Measurements from ENCODE around the gene LRIT3.
A peak's percentile ranks its signal among the peaks of the same experiment; 100 is the strongest.

Gene LRIT3

DNA sequence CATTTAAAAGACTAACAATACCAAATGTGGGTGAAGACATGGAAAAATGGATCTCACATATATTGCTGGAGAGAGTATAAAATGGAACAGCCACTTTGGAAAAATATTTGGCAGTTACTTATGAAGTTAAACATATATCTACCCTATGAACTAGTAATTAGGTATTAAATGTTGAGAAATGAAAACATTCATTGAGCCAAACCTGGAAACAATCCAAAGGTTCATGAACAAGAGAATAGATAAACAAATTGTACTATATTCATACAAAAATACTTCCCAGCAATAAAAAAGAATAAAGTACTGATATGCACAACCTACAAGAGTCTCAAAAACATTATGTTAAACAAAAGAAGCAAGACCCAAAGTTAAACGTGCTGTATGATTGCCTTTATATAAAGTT is 60.8 kb downstream of the LRIT3 start:
- no peak for DNase-seq

GRCh38 chr4:109910256-109910655 is 62.3 kb downstream of the LRIT3 start:
- ChIA-PET CTCF (interaction anchor here (1.5 to 1.6 kb wide), 2 partner anchors 14 to 16 kb away, joined by 3 to 4 read pairs; no protein-coding TSS in a partner anchor), POLR2A (no interaction called here)
- WGBS (ENCODE audit: insufficient coverage): no CpG with 5 or more reads among the region's 2 CpGs

More for the DNA sequence above, 60.8 kb downstream of the LRIT3 start:
- WGBS (ENCODE audit: insufficient coverage): no CpG with 5 or more reads among the region's 1 CpG
- Histone ChIP-seq H3K36me3 (ENCODE audit: control insufficient read depth in 4 of 4, insufficient read depth in 4 of 4, low read length in 3 of 4) (no peaks in the 10 kb centered on the region), H3K4me1 (ENCODE audit: control extremely low read depth in 1 of 4, control insufficient read depth in 4 of 4, insufficient read depth in 4 of 4, low read length in 3 of 4) (peaks cover 6 to 13% (median 12%) of the 10 kb centered on the region in 4 experiments), H3K27me3 (replicated peaks in 2 of 5; ENCODE audit: control insufficient read depth in 4 of 5, insufficient read depth in 5 of 5, low read length in 4 of 5) (no peaks in the 10 kb centered on the region), H3K4me3 (ENCODE audit: control insufficient read depth in 1 of 7, extremely low read depth in 1 of 7, insufficient read depth in 4 of 7, low read depth in 2 of 7, low read length in 6 of 7) (no peak overlapping the region), H3K9me3 (ENCODE audit: control extremely low read depth in 1 of 5, control insufficient read depth in 4 of 5, insufficient read depth in 2 of 5, low read depth in 1 of 5, low read length in 4 of 5) (no peaks in the 10 kb centered on the region), H3K27ac (ENCODE audit: insufficient read depth in 1 of 2, low read depth in 1 of 2, low read length in 2 of 2, poor library complexity in 1 of 2, severe bottlenecking in 2 of 2) (no peak overlapping the region)
- CTCF ChIA-PET: no interaction called here
- POLR2A ChIA-PET: no interaction called here

GRCh38 chr4:109912706-109913595 is 65.0 kb downstream of the LRIT3 start, which contains the start of gene EGF:
EGF (plus strand) TSS chr4:109912883; CDS start chr4:109913336, 453 bp downstream.
- Histone ChIP-seq H3K4me1 (ENCODE audit: control extremely low read depth in 1 of 4, control insufficient read depth in 4 of 4, insufficient read depth in 4 of 4, low read length in 3 of 4) (peaks cover 7 to 17% (median 16%) of the 10 kb centered on the region in 4 experiments), H3K27ac (ENCODE audit: insufficient read depth in 1 of 2, low read depth in 1 of 2, low read length in 2 of 2, poor library complexity in 1 of 2, severe bottlenecking in 2 of 2) (peak within 1 kb of the TSS in 1 of 2 experiments; percentile 43), H3K9me3 (ENCODE audit: control extremely low read depth in 1 of 5, control insufficient read depth in 4 of 5, insufficient read depth in 2 of 5, low read depth in 1 of 5, low read length in 4 of 5) (no peaks in the 10 kb centered on the region), H3K36me3 (ENCODE audit: control insufficient read depth in 4 of 4, insufficient read depth in 4 of 4, low read length in 3 of 4) (no peaks in the 10 kb centered on the region), H3K4me3 (ENCODE audit: control insufficient read depth in 1 of 7, extremely low read depth in 1 of 7, insufficient read depth in 4 of 7, low read depth in 2 of 7, low read length in 6 of 7) (peak within 1 kb of the TSS in 6 of 7 experiments; percentile 8 to 69 (median 46)), H3K27me3 (replicated peaks in 2 of 5; ENCODE audit: control insufficient read depth in 4 of 5, insufficient read depth in 5 of 5, low read length in 4 of 5) (no peaks in the 10 kb centered on the region)
- DNase-seq: peak in 2 of 3 donors; percentile 47 to 59
- ChIA-PET CTCF (interaction anchor here (1.3 to 1.8 kb wide), 2 partner anchors 17 to 85 kb away, joined by 3 to 6 read pairs; no protein-coding TSS in a partner anchor), POLR2A (no interaction called here)
- 71% methylated on average over 8 of the region's 9 CpGs for WGBS (ENCODE audit: insufficient coverage)

More at GRCh38 chr4:109910256-109910655, 62.3 kb downstream of the LRIT3 start:
- no peaks in the 10 kb centered on the region for H3K36me3 ChIP-seq (ENCODE audit: control insufficient read depth in 4 of 4, insufficient read depth in 4 of 4, low read length in 3 of 4)
- no peak for DNase-seq
- no peak overlapping the region for H3K27ac ChIP-seq (ENCODE audit: insufficient read depth in 1 of 2, low read depth in 1 of 2, low read length in 2 of 2, poor library complexity in 1 of 2, severe bottlenecking in 2 of 2)
- no peak overlapping the region for H3K4me3 ChIP-seq (ENCODE audit: control insufficient read depth in 1 of 7, extremely low read depth in 1 of 7, insufficient read depth in 4 of 7, low read depth in 2 of 7, low read length in 6 of 7)
- no peaks in the 10 kb centered on the region for H3K9me3 ChIP-seq (ENCODE audit: control extremely low read depth in 1 of 5, control insufficient read depth in 4 of 5, insufficient read depth in 2 of 5, low read depth in 1 of 5, low read length in 4 of 5)
- no peaks in the 10 kb centered on the region for H3K27me3 ChIP-seq (replicated peaks in 2 of 5; ENCODE audit: control insufficient read depth in 4 of 5, insufficient read depth in 5 of 5, low read length in 4 of 5)
- peaks cover 7 to 17% (median 16%) of the 10 kb centered on the region in 4 experiments for H3K4me1 ChIP-seq (ENCODE audit: control extremely low read depth in 1 of 4, control insufficient read depth in 4 of 4, insufficient read depth in 4 of 4, low read length in 3 of 4)

- POLR2A ChIA-PET: no interaction called here
- H3K27me3 ChIP-seq (replicated peaks in 2 of 5; ENCODE audit: control insufficient read depth in 4 of 5, insufficient read depth in 5 of 5, low read length in 4 of 5): no peaks in the 10 kb centered on the region
- H3K36me3 ChIP-seq (ENCODE audit: control insufficient read depth in 4 of 4, insufficient read depth in 4 of 4, low read length in 3 of 4): no peaks in the 10 kb centered on the region
- CTCF ChIA-PET: interaction anchor here (1.3 to 1.8 kb wide), 2 partner anchors 16 to 85 kb away, joined by 3 to 6 read pairs; no protein-coding TSS in a partner anchor
- H3K4me3 ChIP-seq (ENCODE audit: control insufficient read depth in 1 of 7, extremely low read depth in 1 of 7, insufficient read depth in 4 of 7, low read depth in 2 of 7, low read length in 6 of 7): no peak overlapping the region
- H3K9me3 ChIP-seq (ENCODE audit: control extremely low read depth in 1 of 5, control insufficient read depth in 4 of 5, insufficient read depth in 2 of 5, low read depth in 1 of 5, low read length in 4 of 5): no peaks in the 10 kb centered on the region
- WGBS (ENCODE audit: insufficient coverage): no CpG with 5 or more reads among the region's 2 CpGs
- no peak overlapping the region for H3K27ac ChIP-seq (ENCODE audit: insufficient read depth in 1 of 2, low read depth in 1 of 2, low read length in 2 of 2, poor library complexity in 1 of 2, severe bottlenecking in 2 of 2)
- DNase-seq: peak in 2 of 3 donors; percentile 8 to 44
- H3K4me1 ChIP-seq (ENCODE audit: control extremely low read depth in 1 of 4, control insufficient read depth in 4 of 4, insufficient read depth in 4 of 4, low read length in 3 of 4): peaks cover 7 to 17% (median 16%) of the 10 kb centered on the region in 4 experiments
Observed at GRCh38 chr4:109913596-109914241, 65.8 kb downstream of the LRIT3 start.

DNA sequence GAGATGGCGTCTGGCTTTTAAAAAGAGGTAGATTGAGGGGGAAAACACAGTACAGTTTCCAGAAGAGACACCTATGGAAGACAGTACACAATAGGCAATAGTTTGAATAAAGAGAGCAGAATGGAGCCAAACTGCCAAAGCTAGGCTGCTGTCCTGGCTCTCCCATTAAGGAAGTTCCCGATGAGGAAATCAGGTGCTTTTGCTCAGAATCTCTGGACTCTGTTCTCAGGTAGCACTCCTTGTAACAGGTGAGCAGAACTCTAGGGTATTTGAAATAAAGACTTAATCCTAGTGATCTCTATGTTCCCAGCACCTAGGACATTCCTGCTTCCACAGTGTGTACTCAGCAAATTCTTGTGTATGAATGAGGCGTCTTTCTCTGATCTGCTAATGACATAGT is 66.4 kb downstream of the LRIT3 start:
- Histone ChIP-seq H3K9me3 (ENCODE audit: control extremely low read depth in 1 of 5, control insufficient read depth in 4 of 5, insufficient read depth in 2 of 5, low read depth in 1 of 5, low read length in 4 of 5) (no peaks in the 10 kb centered on the region), H3K4me1 (ENCODE audit: control extremely low read depth in 1 of 4, control insufficient read depth in 4 of 4, insufficient read depth in 4 of 4, low read length in 3 of 4) (peaks cover 7 to 17% (median 16%) of the 10 kb centered on the region in 4 experiments), H3K36me3 (ENCODE audit: control insufficient read depth in 4 of 4, insufficient read depth in 4 of 4, low read length in 3 of 4) (no peaks in the 10 kb centered on the region), H3K4me3 (ENCODE audit: control insufficient read depth in 1 of 7, extremely low read depth in 1 of 7, insufficient read depth in 4 of 7, low read depth in 2 of 7, low read length in 6 of 7) (no peak overlapping the region), H3K27ac (ENCODE audit: insufficient read depth in 1 of 2, low read depth in 1 of 2, low read length in 2 of 2, poor library complexity in 1 of 2, severe bottlenecking in 2 of 2) (no peak overlapping the region), H3K27me3 (replicated peaks in 2 of 5; ENCODE audit: control insufficient read depth in 4 of 5, insufficient read depth in 5 of 5, low read length in 4 of 5) (no peaks in the 10 kb centered on the region)
- POLR2A ChIA-PET: no interaction called here
- 89% methylated on average over 1 of the region's 3 CpGs for WGBS (ENCODE audit: insufficient coverage)
- DNase-seq: no peak
- CTCF ChIA-PET: interaction anchor here (1.3 to 1.8 kb wide), 2 partner anchors 16 to 84 kb away, joined by 3 to 6 read pairs; no protein-coding TSS in a partner anchor

DNA sequence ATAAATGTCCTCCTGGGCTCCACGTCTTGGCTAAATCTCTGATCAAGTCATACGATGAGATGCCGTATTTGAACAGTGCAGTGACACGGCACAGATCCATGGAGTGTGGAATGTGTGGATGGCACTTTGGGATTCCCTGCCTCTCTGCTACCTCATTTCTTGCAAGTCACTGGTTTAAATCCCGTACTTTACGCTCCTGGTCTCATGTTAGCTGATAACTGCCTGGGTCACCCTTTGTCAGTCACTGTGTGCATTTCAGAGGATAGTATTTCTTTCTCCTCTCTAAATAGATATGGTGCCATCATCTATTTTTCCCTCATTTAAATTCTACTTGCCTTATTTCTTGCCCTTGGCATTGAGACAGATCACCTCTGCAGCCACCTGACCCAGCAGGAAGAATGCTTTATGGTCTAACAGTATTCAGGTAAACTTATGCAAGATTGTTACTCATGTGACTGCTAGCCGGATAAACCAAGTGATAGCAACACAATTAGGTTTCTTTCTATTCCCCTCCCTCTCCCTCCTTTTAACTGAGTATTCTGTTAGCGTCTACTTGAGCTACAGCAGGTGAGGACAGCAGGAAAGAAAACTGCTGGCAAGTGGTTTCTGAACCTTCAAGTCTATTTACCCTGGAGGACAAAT is 67.6 kb downstream of the LRIT3 start:
- no peak overlapping the region for H3K4me3 ChIP-seq (ENCODE audit: control insufficient read depth in 1 of 7, extremely low read depth in 1 of 7, insufficient read depth in 4 of 7, low read depth in 2 of 7, low read length in 6 of 7)

More for the DNA sequence above, 67.6 kb downstream of the LRIT3 start:
- POLR2A ChIA-PET: no interaction called here
- Histone ChIP-seq H3K27ac (ENCODE audit: insufficient read depth in 1 of 2, low read depth in 1 of 2, low read length in 2 of 2, poor library complexity in 1 of 2, severe bottlenecking in 2 of 2) (no peak overlapping the region), H3K4me1 (ENCODE audit: control extremely low read depth in 1 of 4, control insufficient read depth in 4 of 4, insufficient read depth in 4 of 4, low read length in 3 of 4) (peaks cover 7 to 17% (median 16%) of the 10 kb centered on the region in 4 experiments), H3K27me3 (replicated peaks in 2 of 5; ENCODE audit: control insufficient read depth in 4 of 5, insufficient read depth in 5 of 5, low read length in 4 of 5) (no peaks in the 10 kb centered on the region), H3K9me3 (ENCODE audit: control extremely low read depth in 1 of 5, control insufficient read depth in 4 of 5, insufficient read depth in 2 of 5, low read depth in 1 of 5, low read length in 4 of 5) (no peaks in the 10 kb centered on the region), H3K36me3 (ENCODE audit: control insufficient read depth in 4 of 4, insufficient read depth in 4 of 4, low read length in 3 of 4) (no peaks in the 10 kb centered on the region)
- 86% methylated on average over 6 of the region's 8 CpGs for WGBS (ENCODE audit: insufficient coverage)
- DNase-seq: no peak
- CTCF ChIA-PET: interaction anchor here (0.7 kb wide), 1 partner anchor 61 kb away, joined by 3 read pairs; no protein-coding TSS in a partner anchor

Measured in common myeloid progenitor, CD34-positive (primary cell).